ENCODE data around the gene GRIA4.
A peak's percentile ranks its signal among the peaks of the same experiment; 100 is the strongest.

The GRIA4 gene

DNA sequence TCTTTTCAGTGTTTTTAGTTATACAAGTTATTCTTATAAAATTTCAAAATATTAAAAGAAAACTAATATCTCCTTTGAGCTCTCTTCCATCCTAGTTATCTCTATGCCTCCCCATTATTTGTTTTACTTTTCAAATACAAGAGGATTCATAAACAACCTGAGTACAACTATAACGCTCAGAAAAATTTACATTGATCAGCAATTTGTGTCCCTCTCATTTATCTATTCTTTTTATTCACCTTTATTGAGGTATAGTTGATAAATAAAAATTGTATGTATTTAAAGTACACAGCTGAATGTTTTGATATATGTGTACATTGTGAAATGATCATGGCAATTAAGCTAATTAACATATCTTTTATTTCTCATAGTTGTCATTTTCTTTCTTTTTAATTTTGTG lies 57.6 kb downstream of the GRIA4 start:
- TF ChIP-seq, protein P1, sequence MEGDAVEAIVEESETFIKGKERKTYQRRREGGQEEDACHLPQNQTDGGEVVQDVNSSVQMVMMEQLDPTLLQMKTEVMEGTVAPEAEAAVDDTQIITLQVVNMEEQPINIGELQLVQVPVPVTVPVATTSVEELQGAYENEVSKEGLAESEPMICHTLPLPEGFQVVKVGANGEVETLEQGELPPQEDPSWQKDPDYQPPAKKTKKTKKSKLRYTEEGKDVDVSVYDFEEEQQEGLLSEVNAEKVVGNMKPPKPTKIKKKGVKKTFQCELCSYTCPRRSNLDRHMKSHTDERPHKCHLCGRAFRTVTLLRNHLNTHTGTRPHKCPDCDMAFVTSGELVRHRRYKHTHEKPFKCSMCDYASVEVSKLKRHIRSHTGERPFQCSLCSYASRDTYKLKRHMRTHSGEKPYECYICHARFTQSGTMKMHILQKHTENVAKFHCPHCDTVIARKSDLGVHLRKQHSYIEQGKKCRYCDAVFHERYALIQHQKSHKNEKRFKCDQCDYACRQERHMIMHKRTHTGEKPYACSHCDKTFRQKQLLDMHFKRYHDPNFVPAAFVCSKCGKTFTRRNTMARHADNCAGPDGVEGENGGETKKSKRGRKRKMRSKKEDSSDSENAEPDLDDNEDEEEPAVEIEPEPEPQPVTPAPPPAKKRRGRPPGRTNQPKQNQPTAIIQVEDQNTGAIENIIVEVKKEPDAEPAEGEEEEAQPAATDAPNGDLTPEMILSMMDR (IDR thresholded peaks at IDR 0.05; ENCODE audit: insufficient read depth, low read length), result no peak
- TF ChIP-seq SPI1 (IDR thresholded peaks at IDR 0.05; ENCODE audit: borderline replicate concordance, low read depth) (no peak), GABPA (IDR thresholded peaks at IDR 0.05; ENCODE audit: low read depth) (no peak), POLR2AphosphoS5 (IDR thresholded peaks at IDR 0.05; ENCODE audit: low read depth) (no peak)
- TF ChIP-seq, protein P2, sequence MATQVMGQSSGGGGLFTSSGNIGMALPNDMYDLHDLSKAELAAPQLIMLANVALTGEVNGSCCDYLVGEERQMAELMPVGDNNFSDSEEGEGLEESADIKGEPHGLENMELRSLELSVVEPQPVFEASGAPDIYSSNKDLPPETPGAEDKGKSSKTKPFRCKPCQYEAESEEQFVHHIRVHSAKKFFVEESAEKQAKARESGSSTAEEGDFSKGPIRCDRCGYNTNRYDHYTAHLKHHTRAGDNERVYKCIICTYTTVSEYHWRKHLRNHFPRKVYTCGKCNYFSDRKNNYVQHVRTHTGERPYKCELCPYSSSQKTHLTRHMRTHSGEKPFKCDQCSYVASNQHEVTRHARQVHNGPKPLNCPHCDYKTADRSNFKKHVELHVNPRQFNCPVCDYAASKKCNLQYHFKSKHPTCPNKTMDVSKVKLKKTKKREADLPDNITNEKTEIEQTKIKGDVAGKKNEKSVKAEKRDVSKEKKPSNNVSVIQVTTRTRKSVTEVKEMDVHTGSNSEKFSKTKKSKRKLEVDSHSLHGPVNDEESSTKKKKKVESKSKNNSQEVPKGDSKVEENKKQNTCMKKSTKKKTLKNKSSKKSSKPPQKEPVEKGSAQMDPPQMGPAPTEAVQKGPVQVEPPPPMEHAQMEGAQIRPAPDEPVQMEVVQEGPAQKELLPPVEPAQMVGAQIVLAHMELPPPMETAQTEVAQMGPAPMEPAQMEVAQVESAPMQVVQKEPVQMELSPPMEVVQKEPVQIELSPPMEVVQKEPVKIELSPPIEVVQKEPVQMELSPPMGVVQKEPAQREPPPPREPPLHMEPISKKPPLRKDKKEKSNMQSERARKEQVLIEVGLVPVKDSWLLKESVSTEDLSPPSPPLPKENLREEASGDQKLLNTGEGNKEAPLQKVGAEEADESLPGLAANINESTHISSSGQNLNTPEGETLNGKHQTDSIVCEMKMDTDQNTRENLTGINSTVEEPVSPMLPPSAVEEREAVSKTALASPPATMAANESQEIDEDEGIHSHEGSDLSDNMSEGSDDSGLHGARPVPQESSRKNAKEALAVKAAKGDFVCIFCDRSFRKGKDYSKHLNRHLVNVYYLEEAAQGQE (IDR thresholded peaks at IDR 0.05; ENCODE audit: insufficient replicate concordance, low read depth), result no peak

DNA sequence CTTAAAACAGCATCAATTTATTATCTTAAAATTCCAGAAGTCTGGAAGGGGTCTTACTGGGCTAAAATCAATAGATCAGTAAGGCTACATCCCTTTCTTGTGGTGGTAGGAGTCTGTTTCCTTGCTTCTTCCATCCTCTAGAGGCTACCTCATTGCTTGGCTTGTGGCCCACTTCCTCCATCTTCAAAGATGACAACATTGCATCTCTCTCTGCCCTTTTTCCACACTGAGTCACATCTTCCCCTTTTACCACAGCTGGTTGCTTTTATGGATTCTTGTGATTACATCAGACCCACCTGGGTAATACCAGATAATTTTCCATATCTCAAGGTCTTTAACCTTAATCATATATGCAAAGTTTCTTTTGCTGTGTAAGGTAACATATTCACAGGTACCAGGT lies 60.9 kb downstream of the GRIA4 start:
- Histone ChIP-seq H3K27me3 (ENCODE audit: insufficient read depth, poor library complexity, severe bottlenecking) (no peaks in the 10 kb centered on the region), H3K27ac (replicated peaks) (no peak overlapping the region), H3K4me3 (replicated peaks; ENCODE audit: insufficient read depth, low read length) (no peak overlapping the region)
- TF ChIP-seq POLR2AphosphoS5 (IDR thresholded peaks at IDR 0.05; ENCODE audit: low read depth) (no peak), GABPA (IDR thresholded peaks at IDR 0.05; ENCODE audit: low read depth) (no peak), SPI1 (IDR thresholded peaks at IDR 0.05; ENCODE audit: borderline replicate concordance, low read depth) (no peak)
- TF ChIP-seq, protein P1 (IDR thresholded peaks at IDR 0.05; ENCODE audit: insufficient read depth, low read length), result no peak
- TF ChIP-seq, protein P2 (IDR thresholded peaks at IDR 0.05; ENCODE audit: insufficient replicate concordance, low read depth), result no peak
- DNase-seq (ENCODE audit: low read depth in 1 of 2, low spot score in 1 of 2), result no peak

More for the DNA sequence above, 57.6 kb downstream of the GRIA4 start:
- DNase-seq (ENCODE audit: low read depth in 1 of 2, low spot score in 1 of 2), result no peak
- Histone ChIP-seq H3K27me3 (ENCODE audit: insufficient read depth, poor library complexity, severe bottlenecking) (no peaks in the 10 kb centered on the region), H3K27ac (replicated peaks) (no peak overlapping the region), H3K4me3 (replicated peaks; ENCODE audit: insufficient read depth, low read length) (no peak overlapping the region)

DNA sequence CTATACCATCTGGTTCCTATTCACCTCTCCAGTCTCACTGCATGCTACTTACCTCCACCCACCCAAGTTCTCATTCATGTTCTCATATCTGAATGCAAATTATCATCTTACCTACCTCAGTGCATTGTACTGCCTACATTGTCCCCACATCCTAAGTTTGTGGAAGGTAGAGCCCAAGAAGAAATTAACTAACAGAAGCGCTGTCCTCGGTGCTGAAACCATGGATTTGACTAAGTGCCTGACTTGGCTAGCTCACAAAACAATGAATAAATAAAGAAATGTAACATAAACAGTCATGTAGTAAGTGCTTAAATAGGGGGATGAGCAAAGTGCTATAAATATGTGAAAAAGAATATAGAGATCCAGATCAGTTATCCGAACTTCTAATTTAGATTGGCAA lies 63.2 kb downstream of the GRIA4 start:
- Histone ChIP-seq H3K27me3 (ENCODE audit: insufficient read depth, poor library complexity, severe bottlenecking) (no peaks in the 10 kb centered on the region), H3K4me3 (replicated peaks; ENCODE audit: insufficient read depth, low read length) (no peak overlapping the region), H3K27ac (replicated peaks) (no peak overlapping the region)
- DNase-seq (ENCODE audit: low read depth in 1 of 2, low spot score in 1 of 2), result no peak
- no peak for TF ChIP-seq GABPA (IDR thresholded peaks at IDR 0.05; ENCODE audit: low read depth)
- TF ChIP-seq, protein P2 (IDR thresholded peaks at IDR 0.05; ENCODE audit: insufficient replicate concordance, low read depth), result peak; percentile 98

DNA sequence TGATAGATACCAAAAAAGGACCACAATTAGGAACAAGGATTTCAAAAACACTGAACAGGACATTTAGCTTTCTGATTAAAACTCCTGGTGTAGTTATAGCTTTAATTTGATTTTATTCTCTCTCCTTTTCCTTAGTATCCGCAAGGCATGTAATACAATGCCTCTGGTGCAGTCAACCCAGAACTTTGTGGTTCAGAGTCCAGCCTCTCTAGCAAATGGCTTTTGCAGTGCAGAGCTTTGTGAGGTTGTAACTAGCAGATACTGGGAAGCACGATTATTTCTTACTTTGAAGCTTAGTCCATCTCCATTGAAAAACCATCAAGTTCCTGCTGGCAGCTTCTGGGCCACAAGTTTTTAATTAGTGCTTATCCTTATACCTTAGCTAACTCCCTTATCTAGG lies 79.8 kb downstream of the GRIA4 start:
- DNase-seq (ENCODE audit: low read depth in 1 of 2, low spot score in 1 of 2), result no peak
- Histone ChIP-seq H3K27me3 (ENCODE audit: insufficient read depth, poor library complexity, severe bottlenecking) (no peaks in the 10 kb centered on the region), H3K4me3 (replicated peaks; ENCODE audit: insufficient read depth, low read length) (no peak overlapping the region), H3K27ac (replicated peaks) (no peak overlapping the region)
- TF ChIP-seq, protein P2 (IDR thresholded peaks at IDR 0.05; ENCODE audit: insufficient replicate concordance, low read depth), result no peak
- no peak for TF ChIP-seq SPI1 (IDR thresholded peaks at IDR 0.05; ENCODE audit: borderline replicate concordance, low read depth)
- TF ChIP-seq POLR2AphosphoS5 (IDR thresholded peaks at IDR 0.05; ENCODE audit: low read depth), result no peak
- TF ChIP-seq GABPA (IDR thresholded peaks at IDR 0.05; ENCODE audit: low read depth), result no peak
- TF ChIP-seq, protein P1 (IDR thresholded peaks at IDR 0.05; ENCODE audit: insufficient read depth, low read length), result no peak

Measured in HL-60 (cell line).